Stimulated activated CD8-positive, alpha-beta memory T cell treated with anti-CD3 and anti-CD28 coated beads, Interleukin-12 subunit alpha, Interleukin-12 subunit beta, amount 100 ng/mL, for 24 hours (primary cell): ENCODE data around the gene BUB3.

Source experiments
- DNase-seq: peaks from one replicate; pipeline ENCODE4 v3.0.0-alpha.2; 2020; ENCODE audit errors: extremely low read depth

BUB3 gene, protein sequence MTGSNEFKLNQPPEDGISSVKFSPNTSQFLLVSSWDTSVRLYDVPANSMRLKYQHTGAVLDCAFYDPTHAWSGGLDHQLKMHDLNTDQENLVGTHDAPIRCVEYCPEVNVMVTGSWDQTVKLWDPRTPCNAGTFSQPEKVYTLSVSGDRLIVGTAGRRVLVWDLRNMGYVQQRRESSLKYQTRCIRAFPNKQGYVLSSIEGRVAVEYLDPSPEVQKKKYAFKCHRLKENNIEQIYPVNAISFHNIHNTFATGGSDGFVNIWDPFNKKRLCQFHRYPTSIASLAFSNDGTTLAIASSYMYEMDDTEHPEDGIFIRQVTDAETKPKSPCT

GRCh38 chr10:123154092-123154710, at the start of gene BUB3:
BUB3 (plus strand) TSS chr10:123154402; CDS start chr10:123154918, 516 bp downstream.
- DNase-seq = peak; percentile 80

GRCh38 chr10:123109466-123109865, 44.7 kb upstream of the BUB3 start:
- no peak for DNase-seq

- DNase-seq = no peak
These were observed 36.4 kb upstream of the BUB3 start for GRCh38 chr10:123117644-123118417.

- no peak for DNase-seq
These were observed 35.1 kb upstream of the BUB3 start for GRCh38 chr10:123119081-123119480.

DNA sequence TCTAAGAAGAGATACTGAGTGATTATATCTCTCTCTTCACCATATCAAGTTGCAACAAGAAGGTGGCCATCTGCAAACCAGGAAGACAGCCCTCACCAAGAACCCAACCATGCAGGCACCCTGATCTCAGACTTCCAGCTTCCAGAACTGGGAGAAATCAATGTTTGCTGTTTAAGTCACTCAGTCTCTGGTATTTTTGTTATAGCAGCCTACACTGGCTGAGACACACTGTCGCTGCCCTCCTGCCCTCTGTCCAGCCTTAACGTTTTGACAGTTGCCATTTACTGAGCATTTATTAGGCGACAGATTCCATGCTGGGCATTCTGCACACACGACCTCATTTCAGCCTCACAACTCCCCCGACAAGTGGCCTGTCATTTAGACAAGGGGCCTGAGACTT, 28.0 kb upstream of the BUB3 start:
- DNase-seq = no peak

GRCh38 chr10:123129618-123130271, 24.5 kb upstream of the BUB3 start:
- no peak for DNase-seq

- DNase-seq = peak; percentile 63
These were observed 21.4 kb upstream of the BUB3 start for GRCh38 chr10:123132576-123133477.

GRCh38 chr10:123133541-123134342, 20.5 kb upstream of the BUB3 start:
- no peak for DNase-seq

DNA sequence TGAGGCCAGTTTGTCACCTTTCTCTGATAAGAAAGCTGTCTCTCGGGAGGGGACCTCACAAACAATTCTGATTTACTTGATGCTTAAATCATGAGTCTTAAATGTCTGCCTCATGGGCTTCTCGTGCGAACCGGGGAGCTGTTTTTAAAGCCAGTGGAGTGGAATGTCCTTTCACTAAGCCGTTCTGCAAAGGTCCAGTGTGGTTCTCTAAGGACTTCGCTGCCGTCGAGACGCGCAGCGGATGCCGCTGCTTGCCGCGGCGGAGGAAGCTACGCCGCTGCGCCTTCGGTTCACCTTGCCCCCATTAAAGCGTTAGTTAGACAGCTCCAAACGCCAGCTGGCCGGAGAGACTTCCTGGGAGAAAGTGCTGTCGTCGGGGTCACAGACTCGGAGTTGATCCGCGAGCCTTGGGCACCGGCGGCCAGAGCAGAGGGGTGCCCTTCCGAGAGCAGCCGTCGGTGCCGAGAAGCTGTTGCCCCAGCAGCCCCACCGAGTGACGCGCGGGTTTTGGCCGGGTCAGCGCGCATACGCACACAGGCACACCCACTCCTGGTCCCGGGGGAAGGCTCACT, 19.8 kb upstream of the BUB3 start:
- DNase-seq = no peak

DNA sequence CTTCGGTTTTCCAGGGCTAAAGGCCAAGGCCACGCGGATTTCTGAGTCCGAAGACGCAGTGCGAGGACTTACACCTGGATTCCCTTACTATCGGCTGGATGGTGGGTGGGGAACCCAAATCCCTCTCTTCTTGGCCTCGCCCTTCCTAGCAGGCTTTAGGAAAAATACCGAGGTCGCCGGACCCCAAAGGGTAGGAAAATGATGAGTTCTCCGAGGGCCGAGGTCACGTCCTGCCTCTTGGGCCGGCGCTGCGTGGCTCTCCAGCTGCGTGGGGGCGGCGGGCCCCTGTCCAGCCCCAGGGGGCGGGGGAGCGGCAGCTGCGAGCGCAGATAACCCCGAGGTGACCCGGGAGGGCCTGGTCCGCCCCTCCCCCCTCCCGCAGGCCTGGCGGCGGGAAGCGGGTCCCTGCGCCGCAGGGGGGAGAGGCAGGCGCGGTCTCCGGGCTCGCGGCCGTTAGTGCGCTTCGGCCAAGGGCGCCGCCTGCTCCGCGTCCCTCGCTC, 19.2 kb upstream of the BUB3 start:
- no peak for DNase-seq

GRCh38 chr10:123135415-123136141, 18.6 kb upstream of the BUB3 start, which contains the start of gene HMX3:
HMX3 (plus strand) TSS chr10:123135970; CDS start chr10:123136051, 81 bp downstream.
- no peak for DNase-seq

DNA sequence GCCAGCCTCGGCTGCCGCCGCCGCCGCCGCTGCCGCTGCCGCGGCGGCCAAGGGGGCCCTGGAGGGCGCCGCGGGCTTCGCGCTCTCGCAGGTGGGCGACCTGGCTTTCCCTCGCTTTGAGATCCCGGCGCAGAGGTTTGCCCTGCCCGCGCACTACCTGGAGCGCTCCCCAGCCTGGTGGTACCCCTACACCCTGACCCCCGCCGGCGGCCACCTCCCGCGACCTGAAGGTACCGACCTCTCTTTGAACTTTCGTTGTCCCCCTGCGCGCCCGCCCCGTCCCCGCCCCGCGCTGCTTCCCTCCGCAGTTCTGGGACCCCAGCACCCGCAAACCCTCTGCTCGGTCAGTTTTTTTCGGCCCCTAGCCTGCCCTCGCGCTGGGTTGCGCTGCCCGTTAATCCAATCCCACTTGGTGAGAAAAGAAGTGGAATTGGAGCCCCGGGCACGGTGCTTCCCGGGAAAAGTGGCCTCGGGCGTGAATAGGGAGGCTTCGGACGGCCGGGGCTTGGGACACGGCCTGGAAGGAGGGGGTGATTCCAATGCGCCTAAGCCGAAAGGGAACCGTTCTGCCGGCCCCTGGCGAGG, 17.9 kb upstream of the BUB3 start:
- DNase-seq = no peak

DNA sequence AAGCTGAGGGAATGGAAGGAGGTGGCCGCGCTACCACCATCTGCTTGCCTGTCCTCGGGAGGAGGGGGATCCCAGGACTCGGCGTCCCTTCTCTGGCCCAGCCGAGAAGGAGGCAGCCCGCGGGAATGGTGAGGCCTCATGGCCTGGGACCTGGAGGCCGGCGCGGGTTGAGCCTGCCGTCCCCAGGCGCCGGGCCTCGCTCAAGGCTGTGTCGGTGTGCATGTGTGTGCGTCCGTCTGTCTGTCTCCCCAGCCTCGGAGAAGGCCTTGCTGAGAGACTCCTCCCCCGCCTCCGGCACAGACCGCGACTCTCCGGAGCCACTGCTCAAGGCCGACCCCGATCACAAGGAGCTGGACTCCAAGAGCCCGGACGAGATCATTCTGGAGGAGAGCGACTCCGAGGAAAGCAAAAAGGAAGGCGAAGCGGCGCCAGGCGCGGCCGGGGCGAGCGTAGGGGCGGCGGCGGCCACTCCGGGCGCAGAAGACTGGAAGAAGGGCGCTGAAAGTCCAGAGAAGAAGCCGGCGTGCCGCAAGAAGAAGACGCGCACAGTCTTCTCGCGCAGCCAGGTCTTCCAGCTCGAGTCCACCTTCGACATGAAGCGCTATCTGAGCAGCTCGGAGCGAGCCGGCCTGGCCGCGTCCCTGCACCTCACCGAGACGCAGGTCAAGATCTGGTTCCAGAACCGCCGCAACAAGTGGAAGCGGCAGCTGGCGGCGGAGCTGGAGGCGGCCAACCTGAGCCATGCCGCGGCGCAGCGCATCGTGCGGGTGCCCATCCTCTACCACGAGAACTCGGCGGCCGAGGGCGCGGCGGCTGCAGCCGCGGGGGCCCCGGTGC, 17.2 kb upstream of the BUB3 start:
- no peak for DNase-seq

GRCh38 chr10:123139165-123139520, 15.1 kb upstream of the BUB3 start:
- DNase-seq = no peak

DNA sequence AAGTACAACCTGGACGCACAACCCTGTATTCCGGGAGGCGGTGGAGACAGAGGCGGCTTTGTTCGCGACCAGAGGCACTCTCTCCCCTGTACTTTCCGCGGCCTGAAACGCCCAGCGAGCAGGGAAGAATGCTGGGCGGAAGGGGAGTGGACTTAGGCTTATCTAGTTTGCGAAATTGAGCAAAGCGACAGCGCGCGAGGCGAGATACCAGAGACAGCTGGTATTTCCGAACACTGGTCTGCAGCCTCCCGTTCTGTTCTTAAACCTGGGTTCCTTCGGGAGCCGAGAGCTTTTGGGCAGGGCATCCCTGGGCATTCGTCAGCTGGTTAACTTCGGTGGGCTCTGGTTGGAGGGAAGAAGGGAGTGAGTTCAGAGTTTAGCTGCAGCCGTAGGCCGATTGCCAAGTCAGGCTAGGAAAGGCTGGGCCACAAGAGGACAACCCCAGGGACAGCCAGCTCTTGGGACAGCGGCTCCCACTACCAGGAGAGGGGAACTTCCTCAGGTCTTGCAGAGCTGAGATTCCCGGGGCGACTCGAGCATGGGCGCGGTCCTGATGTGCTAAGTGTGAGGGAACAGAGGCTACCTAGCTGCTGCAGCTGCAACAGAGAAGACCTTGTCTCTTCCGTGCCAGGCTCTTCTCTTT, 14.6 kb upstream of the BUB3 start:
- no peak for DNase-seq

GRCh38 chr10:123140164-123140982, 13.8 kb upstream of the BUB3 start:
- no peak for DNase-seq
